Tibial artery (tissue), 4 donors: ENCODE results near the gene PMPCA.

Source experiments
- DNase-seq, 2 donors: peaks; one replicate each; pipeline ENCODE4 v3.0.0-alpha.2; 2019
- H3K27ac ChIP-seq, 2 donors: fragments of 200-600 bp; sonication (generic) in 1 of 2; 1 replicate in 1 of 2; 2 replicates in 1 of 2; pipeline ENCODE4 v1.5.1; 2018 to 2019; ENCODE audit warnings: mild to moderate bottlenecking in 1 of 2
- H3K27me3 ChIP-seq, 2 donors: fragments of 200-600 bp; sonication (generic) in 1 of 2; one replicate each; pipeline versions ENCODE4 v1.5.1 to v1.6.0; 2016 to 2019
- H3K36me3 ChIP-seq, 3 donors: fragments of 200-600 bp; sonication (generic) in 2 of 3; one replicate each; pipeline ENCODE4 v1.5.1; 2016 to 2019; ENCODE audit warnings: mild to moderate bottlenecking in 2 of 3
- H3K4me1 ChIP-seq, 4 donors: fragments of 200-600 bp; sonication (generic) in 2 of 4; 1 replicate in 3 of 4; 2 replicates in 1 of 4; pipeline ENCODE4 v1.5.1; 2016 to 2019
- H3K4me3 ChIP-seq, 2 donors: fragments of 200-600 bp; sonication (generic) in 1 of 2; 1 replicate in 1 of 2; 2 replicates in 1 of 2; pipeline ENCODE4 v1.5.1; 2018 to 2019; ENCODE audit warnings: mild to moderate bottlenecking in 2 of 2
- H3K9me3 ChIP-seq, 3 donors: fragments of 200-600 bp; sonication (generic) in 1 of 3; one replicate each; pipeline ENCODE4 v1.5.1; 2016 to 2019
- intact Hi-C: fragments of 100-400 bp; cut with DNase I; formaldehyde crosslinking; loops from one replicate; pipeline ENCODE4 v1.15.0; 2023; ENCODE audit warnings: low total_unique reads
- TF ChIP-seq, protein P1 (sequence below), 2 experiments: fragments of 200-600 bp in 1 of 2; fragments of 450-650 bp in 1 of 2; IDR thresholded peaks; one replicate each; pipeline ENCODE4 v1.5.1; 2017 to 2019; ENCODE audit warnings: antibody characterized with exemption in 2 of 2, mild to moderate bottlenecking in 1 of 2, moderate library complexity in 1 of 2

PMPCA gene

DNA sequence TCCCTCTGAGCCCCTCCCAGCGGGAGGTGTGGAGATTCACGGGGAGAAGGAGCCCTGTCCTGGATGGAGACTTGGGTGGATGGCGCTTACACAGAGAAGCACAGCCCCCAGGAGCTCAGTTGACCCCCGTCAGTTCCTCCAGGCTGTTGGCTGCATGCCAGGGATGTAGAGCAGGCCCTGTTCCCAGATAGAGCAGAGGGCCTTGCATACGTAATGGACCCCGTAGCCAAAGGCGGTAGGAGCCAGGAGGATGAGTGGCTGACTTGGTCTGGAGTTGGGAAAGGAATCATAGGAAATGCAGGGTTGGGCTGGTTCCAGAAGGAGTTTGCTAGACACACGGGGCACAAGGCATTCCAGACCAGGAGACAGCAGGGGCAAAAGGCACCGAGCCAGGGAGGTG is 2.5 kb downstream of the PMPCA start:
- TF ChIP-seq, protein P1, sequence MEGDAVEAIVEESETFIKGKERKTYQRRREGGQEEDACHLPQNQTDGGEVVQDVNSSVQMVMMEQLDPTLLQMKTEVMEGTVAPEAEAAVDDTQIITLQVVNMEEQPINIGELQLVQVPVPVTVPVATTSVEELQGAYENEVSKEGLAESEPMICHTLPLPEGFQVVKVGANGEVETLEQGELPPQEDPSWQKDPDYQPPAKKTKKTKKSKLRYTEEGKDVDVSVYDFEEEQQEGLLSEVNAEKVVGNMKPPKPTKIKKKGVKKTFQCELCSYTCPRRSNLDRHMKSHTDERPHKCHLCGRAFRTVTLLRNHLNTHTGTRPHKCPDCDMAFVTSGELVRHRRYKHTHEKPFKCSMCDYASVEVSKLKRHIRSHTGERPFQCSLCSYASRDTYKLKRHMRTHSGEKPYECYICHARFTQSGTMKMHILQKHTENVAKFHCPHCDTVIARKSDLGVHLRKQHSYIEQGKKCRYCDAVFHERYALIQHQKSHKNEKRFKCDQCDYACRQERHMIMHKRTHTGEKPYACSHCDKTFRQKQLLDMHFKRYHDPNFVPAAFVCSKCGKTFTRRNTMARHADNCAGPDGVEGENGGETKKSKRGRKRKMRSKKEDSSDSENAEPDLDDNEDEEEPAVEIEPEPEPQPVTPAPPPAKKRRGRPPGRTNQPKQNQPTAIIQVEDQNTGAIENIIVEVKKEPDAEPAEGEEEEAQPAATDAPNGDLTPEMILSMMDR (IDR thresholded peaks at IDR 0.05), result no peak
- intact Hi-C loops, result no loop called here
- H3K27me3 ChIP-seq, result no peaks in the 10 kb centered on the region
- no peak overlapping the region for H3K4me3 ChIP-seq
- no peaks in the 10 kb centered on the region for H3K9me3 ChIP-seq
- H3K4me1 ChIP-seq, result peaks cover 0 to 29% (median 24%) of the 10 kb centered on the region in 4 donors
- DNase-seq, result no peak
- H3K36me3 ChIP-seq, result peaks cover 45 to 58% (median 55%) of the 10 kb centered on the region in 3 donors
- no peak overlapping the region for H3K27ac ChIP-seq

GRCh38 chr9:136416427-136416826 is 6.0 kb downstream of the PMPCA start:
- no peaks in the 10 kb centered on the region for H3K27me3 ChIP-seq
- intact Hi-C loops, result no loop called here

GRCh38 chr9:136416914-136417313 is 6.5 kb downstream of the PMPCA start:
- Histone ChIP-seq H3K9me3 (no peaks in the 10 kb centered on the region), H3K4me3 (no peak overlapping the region), H3K27ac (no peak overlapping the region), H3K27me3 (no peaks in the 10 kb centered on the region), H3K36me3 (peaks cover 83 to 94% (median 93%) of the 10 kb centered on the region in 3 donors), H3K4me1 (peaks cover 0 to 5% (median 1%) of the 10 kb centered on the region in 4 donors)
- intact Hi-C loops, result no loop called here
- no peak for DNase-seq
- TF ChIP-seq, protein P1 (IDR thresholded peaks at IDR 0.05), result no peak

More at GRCh38 chr9:136416427-136416826, 6.0 kb downstream of the PMPCA start:
- Histone ChIP-seq H3K4me3 (no peak overlapping the region), H3K4me1 (peaks cover 0 to 10% (median 5%) of the 10 kb centered on the region in 4 donors), H3K9me3 (no peaks in the 10 kb centered on the region), H3K36me3 (peaks cover 78 to 89% (median 88%) of the 10 kb centered on the region in 3 donors), H3K27ac (no peak overlapping the region)
- TF ChIP-seq, protein P1 (IDR thresholded peaks at IDR 0.05), result no peak
- no peak for DNase-seq

DNA sequence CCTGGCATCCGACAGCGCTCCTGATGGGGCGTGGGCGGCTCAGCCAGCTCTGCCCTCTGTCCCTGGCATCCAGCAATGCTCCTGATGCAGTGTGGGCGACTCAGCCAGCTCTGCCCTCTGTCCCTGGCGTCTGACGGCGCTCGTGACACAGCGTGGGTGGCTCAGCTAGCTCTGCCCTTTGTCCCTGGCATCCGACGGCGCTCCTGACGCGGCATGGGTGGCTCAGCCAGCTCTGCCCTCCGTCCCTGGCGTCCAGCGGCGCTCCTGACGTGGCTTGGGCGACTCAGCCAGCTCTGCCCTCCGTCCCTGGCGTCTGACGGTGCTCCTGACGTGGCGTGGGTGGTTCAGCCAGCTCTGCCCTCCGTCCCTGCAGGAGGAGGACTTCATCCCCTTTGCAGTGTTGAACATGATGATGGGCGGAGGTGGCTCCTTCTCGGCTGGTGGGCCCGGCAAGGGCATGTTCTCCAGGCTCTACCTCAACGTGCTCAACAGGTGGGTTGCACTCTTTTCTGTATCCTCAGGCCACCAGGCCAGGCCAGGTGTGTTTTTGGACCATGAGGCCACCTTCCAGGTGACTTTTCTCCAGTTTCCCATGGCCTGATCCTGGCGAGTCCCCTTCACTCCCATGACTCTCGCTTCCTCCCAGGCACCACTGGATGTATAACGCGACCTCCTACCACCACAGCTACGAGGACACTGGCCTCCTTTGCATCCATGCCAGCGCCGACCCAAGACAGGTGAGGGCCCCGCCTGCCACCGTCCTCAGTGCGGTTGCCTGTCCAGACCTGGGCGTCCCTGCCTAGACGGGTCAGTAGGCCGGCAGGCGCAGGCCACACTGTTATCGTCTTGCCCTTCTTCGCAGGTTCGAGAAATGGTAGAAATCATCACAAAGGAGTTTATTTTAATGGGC is 8.0 kb downstream of the PMPCA start:
- TF ChIP-seq, protein P1 (IDR thresholded peaks at IDR 0.05), result no peak
- peaks cover 89 to 100% (median 96%) of the 10 kb centered on the region in 3 donors for H3K36me3 ChIP-seq
- intact Hi-C loops, result no loop called here
- no peak overlapping the region for H3K27ac ChIP-seq
- no peak overlapping the region for H3K4me3 ChIP-seq
- H3K4me1 ChIP-seq, result no peaks in the 10 kb centered on the region
- DNase-seq, result no peak
- no peaks in the 10 kb centered on the region for H3K9me3 ChIP-seq
- H3K27me3 ChIP-seq, result no peaks in the 10 kb centered on the region

- no peak for DNase-seq
- Histone ChIP-seq H3K4me3 (no peak overlapping the region), H3K27me3 (no peaks in the 10 kb centered on the region), H3K27ac (no peak overlapping the region), H3K9me3 (no peaks in the 10 kb centered on the region), H3K4me1 (no peaks in the 10 kb centered on the region), H3K36me3 (peaks cover 88 to 100% (median 96%) of the 10 kb centered on the region in 3 donors)
- TF ChIP-seq, protein P1 (IDR thresholded peaks at IDR 0.05), result no peak
- intact Hi-C loops, result no loop called here
Measured at GRCh38 chr9:136419092-136419420, 8.6 kb downstream of the PMPCA start.
